Skin of body (tissue), 2 donors: Measurements from ENCODE around the gene IKZF5. TPM values are rescaled to one million over a fixed set of nuclear protein-coding genes. Genes with fewer than 3 reads are reported as not detected.

Source experiments
- DNase-seq: peaks from one replicate; lab custom pipeline; 2025; lab: John Stamatoyannopoulos, UW
- total RNA-seq: library from RNA; depleted of rRNA; stranded (reverse); fragments of >200 nt; gene quantifications from one replicate; pipeline ENCODE4 v1.2.3, GENCODE V29; 2014

Gene IKZF5
- total RNA-seq, 1 donor from 2014 or later, result 11.8 TPM

GRCh38 chr10:122984708-122985107 lies 23.9 kb downstream of the IKZF5 start:
- no peak for DNase-seq

GRCh38 chr10:122983898-122984297 lies 24.7 kb downstream of the IKZF5 start:
- DNase-seq, result no peak

DNA sequence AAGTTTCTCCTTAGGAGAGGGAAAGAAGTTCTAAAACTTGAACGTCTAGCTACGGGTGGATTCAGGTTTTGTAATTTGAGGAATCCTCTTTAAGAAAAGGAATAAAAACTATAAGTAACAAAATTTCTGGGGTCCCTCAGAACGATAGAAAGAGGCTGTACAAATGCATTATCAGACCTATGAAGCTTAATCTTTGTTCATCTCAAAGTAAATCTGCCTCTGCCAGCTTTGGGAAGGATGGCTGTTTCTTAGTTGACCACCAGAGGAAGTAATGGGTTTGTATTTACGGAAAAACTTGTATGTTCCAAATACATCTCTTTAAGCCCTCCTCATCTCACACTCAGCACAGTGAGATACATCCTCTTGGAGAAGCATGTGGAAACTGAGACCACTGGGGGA lies 27.5 kb downstream of the IKZF5 start:
- peak; percentile 34 for DNase-seq

GRCh38 chr10:122980209-122981065 lies 28.2 kb downstream of the IKZF5 start, which contains the start of gene PSTK:
TSS of gene PSTK (plus strand) at chr10:122980401. CDS start at chr10:122980480, 79 bp downstream.
- DNase-seq, result peak; percentile 92

DNA sequence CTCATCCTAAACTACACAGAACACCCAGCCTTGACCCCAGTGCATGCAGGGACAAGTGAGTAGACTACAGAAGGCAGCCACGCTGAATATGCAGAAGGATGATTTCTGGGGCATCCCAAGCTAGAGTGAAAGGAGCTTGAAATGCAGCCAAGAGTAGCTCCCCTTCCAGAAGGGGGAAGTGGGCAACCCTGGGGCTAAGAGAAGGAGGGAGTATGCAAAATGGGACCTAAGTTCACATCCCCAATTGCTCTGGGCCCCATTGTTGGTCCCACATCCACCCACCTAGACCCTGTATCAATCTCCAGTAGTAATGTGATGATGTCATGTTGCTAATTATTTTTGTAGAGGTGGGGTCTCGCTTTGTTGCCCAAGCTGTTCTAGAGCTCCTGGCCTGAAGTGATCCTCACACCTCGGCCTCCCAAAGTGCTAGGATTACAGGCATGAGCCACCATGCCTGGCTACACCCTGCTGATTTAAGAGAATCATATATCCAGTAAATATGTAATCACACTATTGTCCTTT lies 34.0 kb downstream of the IKZF5 start:
- DNase-seq, result no peak

DNA sequence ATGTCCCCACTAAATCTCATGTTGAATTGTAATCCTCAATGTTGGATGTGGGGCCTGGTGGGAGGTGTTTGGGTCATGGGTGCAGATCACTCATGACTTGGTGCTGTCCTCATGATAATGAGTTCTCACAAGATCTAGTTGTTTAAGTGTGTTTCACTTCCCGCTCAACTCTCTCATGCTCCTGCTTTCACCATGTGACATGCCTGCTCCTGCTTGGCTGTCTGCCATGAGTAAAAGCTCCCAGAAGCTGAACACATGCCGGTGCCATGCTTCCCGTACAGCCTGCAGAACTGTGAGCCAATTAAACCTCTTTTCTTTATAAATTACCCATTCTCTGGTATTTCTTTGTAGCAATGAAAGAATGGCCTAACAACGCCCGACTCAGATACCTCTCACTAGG lies 34.6 kb downstream of the IKZF5 start:
- DNase-seq, result no peak

GRCh38 chr10:122968698-122969097 lies 39.9 kb downstream of the IKZF5 start:
- no peak for DNase-seq

- DNase-seq, result no peak
These were observed 41.7 kb downstream of the IKZF5 start for GRCh38 chr10:122966879-122967278.

GRCh38 chr10:122962405-122962804 lies 46.2 kb downstream of the IKZF5 start:
- no peak for DNase-seq

DNA sequence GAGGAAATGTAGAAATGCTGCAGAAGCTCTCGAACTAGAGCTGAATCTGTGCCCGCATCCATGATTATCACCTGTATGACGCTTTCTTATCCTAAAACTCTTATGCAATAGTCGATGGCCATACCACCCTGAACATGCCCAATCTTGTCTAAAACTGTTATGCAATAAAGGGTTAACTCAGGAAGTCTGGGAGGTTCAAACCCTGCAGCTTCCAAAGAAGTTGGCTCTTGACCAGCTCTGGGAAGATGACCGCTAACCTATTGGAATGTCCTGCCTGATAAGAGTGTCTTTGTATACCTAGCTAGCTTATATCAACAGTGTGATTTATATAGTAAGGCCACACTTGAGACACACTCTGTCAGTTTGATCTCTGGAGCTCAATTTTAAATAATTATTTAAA lies 51.1 kb downstream of the IKZF5 start:
- no peak for DNase-seq

GRCh38 chr10:122955892-122956291 lies 52.7 kb downstream of the IKZF5 start:
- DNase-seq, result no peak

DNA sequence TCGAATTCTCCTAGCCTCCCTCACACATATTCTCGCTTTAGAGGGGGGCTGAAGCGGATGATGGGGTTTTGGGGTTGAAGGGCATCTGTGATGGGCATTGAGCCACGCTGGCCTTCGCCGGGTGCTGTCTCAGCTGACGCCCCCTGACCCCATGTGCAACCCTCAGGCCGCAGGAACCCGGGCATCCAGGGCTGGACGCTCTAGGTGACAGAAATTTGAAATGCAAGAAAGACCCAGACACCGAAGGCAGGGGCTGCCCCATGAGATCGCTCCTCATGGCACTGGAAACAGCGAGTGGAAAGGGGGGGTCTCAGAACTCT lies 53.9 kb downstream of the IKZF5 start:
- DNase-seq, result no peak

GRCh38 chr10:122953902-122954730 lies 54.5 kb downstream of the IKZF5 start, which contains the start of gene C10orf88:
TSS of gene C10orf88 (minus strand) at chr10:122954227. CDS start at chr10:122954178, 49 bp downstream.
- peak; percentile 99 for DNase-seq

- DNase-seq, result no peak
These were observed 59.3 kb downstream of the IKZF5 start for GRCh38 chr10:122949296-122949695.

Other genes starting within 250 kb of the IKZF5 start
- 0.59 TPM for gene CUZD1, start 162.9 kb downstream of the IKZF5 start, total RNA-seq
- gene FAM24B, start 129.2 kb downstream of the IKZF5 start, total RNA-seq, result 5.7 TPM
- gene FAM24A, start 98.2 kb downstream of the IKZF5 start, total RNA-seq, result not detected
- 13.4 TPM for gene C10orf88, start 54.6 kb downstream of the IKZF5 start, total RNA-seq
- gene PSTK, start 28.4 kb downstream of the IKZF5 start, total RNA-seq, result 4.1 TPM
- 13.1 TPM for gene ACADSB, start 211 bp upstream of the IKZF5 start, total RNA-seq
- not detected for gene HMX3, start 127.2 kb upstream of the IKZF5 start, total RNA-seq
- not detected for gene HMX2, start 139.3 kb upstream of the IKZF5 start, total RNA-seq
- gene BUB3, start 145.6 kb upstream of the IKZF5 start, total RNA-seq, result 117 TPM